Stimulated activated CD8-positive, alpha-beta memory T cell treated with anti-CD3 and anti-CD28 coated beads, Interleukin-4, amount 100 ng/mL, for 1 hour (primary cell): ENCODE results near the gene PIGA.
"Not testable (repeated sequence)": the region's sequence is repeated elsewhere in the genome, so short reads cannot be mapped to it uniquely, and the experiment has no call there.

Experiments used
- DNase-seq, 2 donors: peaks; one replicate each; pipeline ENCODE4 v3.0.0-alpha.2; 2020; ENCODE audit warnings: low read depth in 2 of 2, low spot score in 1 of 2

PIGA gene

GRCh38 chrX:15320297-15320696, 15.0 kb downstream of the PIGA start:
- no peak for DNase-seq

GRCh38 chrX:15319075-15319474, 16.2 kb downstream of the PIGA start:
- no peak for DNase-seq

- no peak for DNase-seq
Observed at GRCh38 chrX:15315509-15315908, 19.8 kb downstream of the PIGA start, which contains the start of gene ASB11. Gene ASB11, minus strand, starts transcription at chrX:15315640. Its CDS starts 35 bp downstream, at chrX:15315605.

GRCh38 chrX:15314472-15314871, 20.9 kb downstream of the PIGA start:
- DNase-seq: no peak

GRCh38 chrX:15311119-15311518, 24.2 kb downstream of the PIGA start:
- no peak for DNase-seq

GRCh38 chrX:15310117-15310516, 25.2 kb downstream of the PIGA start:
- no peak for DNase-seq

GRCh38 chrX:15305899-15306298, 29.4 kb downstream of the PIGA start:
- not testable (repeated sequence) for DNase-seq

GRCh38 chrX:15301924-15302323, 33.4 kb downstream of the PIGA start:
- DNase-seq: no peak

- DNase-seq: no peak
Observed at GRCh38 chrX:15299941-15300851, 35.1 kb downstream of the PIGA start.

GRCh38 chrX:15298780-15299179, 36.5 kb downstream of the PIGA start:
- no peak for DNase-seq

GRCh38 chrX:15298201-15298600, 37.1 kb downstream of the PIGA start:
- DNase-seq: no peak

- DNase-seq: no peak
Observed at GRCh38 chrX:15293451-15293850, 41.9 kb downstream of the PIGA start.

GRCh38 chrX:15292861-15293260, 42.5 kb downstream of the PIGA start:
- DNase-seq: no peak

GRCh38 chrX:15277604-15278003, 57.7 kb downstream of the PIGA start:
- DNase-seq: no peak

GRCh38 chrX:15274946-15275345, 60.4 kb downstream of the PIGA start:
- DNase-seq: no peak

- not testable (repeated sequence) for DNase-seq
Observed at GRCh38 chrX:15273275-15273674, 62.0 kb downstream of the PIGA start.

GRCh38 chrX:15271757-15272156, 63.6 kb downstream of the PIGA start:
- no peak for DNase-seq

GRCh38 chrX:15269618-15270521, 65.5 kb downstream of the PIGA start, which contains the start of gene ASB9:
Gene ASB9, minus strand, starts transcription at chrX:15270083. Its CDS starts 209 bp downstream, at chrX:15269874.
- DNase-seq: no peak
